Right kidney (tissue), 1 donor: ENCODE results near the gene CREBBP.
A peak's percentile ranks its signal among the peaks of the same experiment; 100 is the strongest.

ENCODE experiments used
- DNase-seq: peaks from one replicate; pipeline ENCODE4 v3.0.0-alpha.2; 2016

Gene CREBBP

DNA sequence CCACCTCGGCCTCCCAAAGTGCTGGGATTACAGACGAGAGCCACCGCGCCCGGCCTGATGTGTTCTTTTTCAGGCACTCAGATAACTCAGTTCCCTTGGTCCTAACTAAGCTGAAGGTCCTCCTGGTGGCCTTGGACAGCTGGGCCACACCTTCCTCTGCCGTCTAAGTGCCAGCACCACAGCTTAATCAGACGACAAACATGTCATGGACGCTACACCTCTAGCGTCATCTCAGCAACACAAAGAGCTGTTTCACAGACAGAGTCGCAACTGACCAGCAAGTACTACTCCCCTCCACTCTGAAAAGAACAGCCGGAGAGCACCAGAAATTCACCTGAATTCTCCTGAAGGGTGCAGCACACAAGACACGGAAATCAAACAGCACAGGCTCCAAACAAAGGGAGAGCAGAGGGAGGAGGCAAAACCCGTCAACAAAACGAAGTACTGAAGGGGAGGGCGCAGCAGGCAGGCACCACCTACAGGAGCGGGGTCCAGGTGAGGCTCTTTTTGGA, 167.6 kb downstream of the CREBBP start:
- DNase-seq = no peak

DNA sequence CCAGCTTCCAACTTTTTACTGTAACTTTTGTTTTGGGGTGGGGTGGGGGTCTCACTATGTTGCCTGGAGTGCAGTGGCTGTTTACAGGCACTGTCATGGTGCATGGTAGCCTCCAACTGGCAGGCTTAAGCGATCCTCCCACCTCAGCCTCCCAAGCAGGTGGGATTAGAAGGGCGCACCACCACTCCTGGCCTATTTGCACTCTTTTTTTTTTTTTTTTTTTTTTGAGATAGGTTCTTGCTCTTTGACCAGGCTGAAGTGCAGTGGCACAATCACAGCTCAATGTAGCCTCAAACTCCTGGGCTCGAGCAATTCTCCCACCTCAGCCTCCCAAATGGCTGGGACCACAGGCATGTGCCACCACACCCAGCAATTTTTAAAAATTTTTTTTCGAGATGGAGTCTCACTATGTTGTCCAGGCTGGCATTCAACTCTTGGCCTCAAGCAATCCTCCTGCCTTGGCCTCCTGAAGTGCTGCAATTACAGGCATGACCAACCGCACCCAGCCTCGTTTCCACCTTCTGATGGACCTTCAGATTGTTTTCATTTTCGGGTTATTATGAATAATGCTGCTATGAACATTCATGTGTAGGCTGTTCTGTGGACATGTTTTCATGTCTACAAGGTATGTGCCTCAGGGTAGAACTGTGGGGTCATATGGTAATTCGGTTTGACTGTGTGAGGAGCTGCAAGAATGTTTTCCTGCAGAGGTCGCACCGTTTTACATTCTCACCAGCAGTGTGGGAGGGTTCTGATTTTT, 174.1 kb downstream of the CREBBP start:
- no peak for DNase-seq

DNA sequence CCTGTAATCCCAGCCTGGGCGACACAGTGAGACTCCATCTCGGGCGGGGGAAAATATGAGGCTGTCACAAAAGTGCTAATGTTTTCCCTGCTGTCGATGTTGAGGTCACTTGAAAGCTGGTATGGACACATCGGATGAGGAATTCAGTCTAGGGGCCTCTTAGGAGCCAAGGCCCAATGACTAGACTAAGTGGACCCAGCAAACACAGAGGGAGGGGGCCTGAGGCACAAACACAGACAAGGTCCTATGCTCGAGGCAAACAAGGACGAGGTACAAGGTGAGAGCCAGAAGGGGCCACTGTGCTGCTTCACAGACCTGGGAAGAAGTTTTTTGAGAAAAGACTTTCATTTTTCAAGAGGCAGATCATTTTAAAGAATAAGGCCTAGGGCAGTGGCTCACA, 178.4 kb downstream of the CREBBP start:
- no peak for DNase-seq

DNA sequence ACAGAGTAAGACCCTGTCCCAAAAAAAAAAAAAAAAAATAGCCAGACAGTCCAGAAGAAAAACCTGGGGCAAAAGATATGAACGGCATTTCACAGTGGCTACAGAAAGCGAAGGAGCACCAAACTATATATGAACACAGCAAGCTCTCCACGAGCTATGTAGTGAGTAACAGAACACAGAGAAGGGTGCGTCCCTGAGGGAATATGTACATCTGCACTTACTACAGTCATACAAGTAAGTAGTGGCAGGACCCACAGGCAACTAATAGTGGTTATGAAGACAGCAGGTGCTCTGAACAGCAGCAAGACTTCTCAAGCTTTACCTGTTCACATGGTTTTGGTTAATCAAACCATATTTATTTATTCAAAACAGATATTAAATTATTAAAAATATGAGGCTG, 179.0 kb downstream of the CREBBP start:
- no peak for DNase-seq

DNA sequence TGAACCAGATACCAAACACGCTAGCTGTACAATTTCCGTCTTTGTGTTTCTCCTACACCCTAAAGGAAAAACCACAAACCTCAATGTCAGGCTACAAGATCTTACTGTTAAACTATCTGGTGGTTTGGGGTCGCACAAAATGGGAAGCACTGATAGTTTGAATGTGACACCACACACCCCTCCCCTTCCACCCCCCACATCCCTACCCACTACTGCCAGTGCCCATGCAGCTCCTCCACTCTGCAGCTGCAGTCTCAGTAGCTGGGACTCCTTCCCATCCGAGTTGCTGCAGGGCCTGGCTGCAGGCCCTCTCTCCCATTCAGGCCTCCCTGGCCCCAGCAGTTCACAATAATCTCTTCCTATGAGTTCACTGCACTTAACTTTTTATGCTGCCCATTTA, 181.6 kb downstream of the CREBBP start:
- DNase-seq = no peak

DNA sequence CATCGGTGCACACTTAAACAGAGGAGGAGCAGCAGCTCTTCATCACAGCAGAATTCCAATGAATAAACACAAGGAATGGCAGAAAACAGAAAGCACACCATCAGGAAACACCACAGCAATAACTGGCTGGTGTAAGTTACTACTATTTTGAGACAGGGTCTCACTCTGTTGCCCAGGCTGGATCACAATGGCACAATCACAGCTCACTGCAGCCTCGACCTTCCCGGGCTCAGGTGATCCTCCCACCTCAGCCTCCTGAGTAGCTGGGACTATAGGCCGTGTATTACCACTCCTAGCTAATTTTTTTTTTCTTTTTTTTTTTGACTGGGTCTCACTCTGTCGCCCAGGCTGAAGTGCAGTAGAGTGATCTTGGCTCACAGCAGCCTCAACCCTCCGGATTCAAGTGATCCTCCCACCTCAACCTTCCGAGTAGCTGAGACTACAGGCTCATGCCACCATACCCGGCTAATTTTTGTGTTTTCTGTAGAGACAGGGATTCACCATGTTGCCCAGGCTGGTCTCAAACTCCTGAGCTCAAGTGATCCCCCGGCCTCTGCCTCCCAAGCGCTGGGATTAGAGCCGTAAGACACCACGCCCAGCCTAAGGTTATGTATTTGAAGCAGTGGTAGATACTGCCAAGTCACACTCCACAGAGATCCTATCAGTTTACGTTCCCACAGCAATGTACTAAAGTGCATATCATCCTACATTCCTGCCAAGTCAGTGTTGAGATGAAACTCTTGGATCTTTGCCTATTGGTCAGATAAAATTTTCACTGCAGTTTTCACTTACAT, 183.9 kb downstream of the CREBBP start:
- DNase-seq = no peak

DNA sequence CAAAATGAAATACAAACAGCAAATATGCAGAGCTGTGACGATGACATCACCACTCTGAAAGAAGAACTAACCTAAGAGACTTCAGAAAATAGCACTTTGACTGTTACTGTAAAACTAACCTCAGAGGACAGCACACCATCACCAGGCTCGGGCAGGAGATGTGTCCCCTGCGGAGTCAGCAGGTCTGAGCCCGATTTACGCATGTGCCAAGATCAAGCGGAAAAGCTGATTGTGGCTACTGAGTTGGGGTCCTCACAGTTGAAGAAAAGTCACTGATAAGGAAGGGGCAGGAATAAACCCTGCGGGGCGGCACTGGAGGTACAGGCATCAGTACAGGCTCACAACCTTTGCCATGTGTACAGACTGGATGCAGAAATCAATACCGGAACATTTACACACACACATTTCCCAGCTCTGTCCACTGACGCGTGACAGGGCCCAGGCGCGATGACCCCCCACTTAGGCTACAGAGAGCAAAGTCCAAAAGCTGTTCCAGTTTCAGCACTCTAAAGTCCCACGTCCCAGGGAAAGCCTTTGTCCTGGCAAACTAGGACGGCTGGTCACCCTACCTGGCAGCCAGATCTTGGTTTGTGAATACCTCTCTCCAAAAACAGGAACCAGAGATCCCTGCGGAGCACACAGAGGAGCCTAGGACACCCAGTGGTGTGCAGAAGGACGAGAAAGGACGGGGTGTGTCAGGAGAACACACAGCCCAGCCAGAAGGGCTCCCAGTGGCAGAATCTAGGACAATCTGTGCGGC, 184.7 kb downstream of the CREBBP start:
- peak; percentile 20 for DNase-seq

DNA sequence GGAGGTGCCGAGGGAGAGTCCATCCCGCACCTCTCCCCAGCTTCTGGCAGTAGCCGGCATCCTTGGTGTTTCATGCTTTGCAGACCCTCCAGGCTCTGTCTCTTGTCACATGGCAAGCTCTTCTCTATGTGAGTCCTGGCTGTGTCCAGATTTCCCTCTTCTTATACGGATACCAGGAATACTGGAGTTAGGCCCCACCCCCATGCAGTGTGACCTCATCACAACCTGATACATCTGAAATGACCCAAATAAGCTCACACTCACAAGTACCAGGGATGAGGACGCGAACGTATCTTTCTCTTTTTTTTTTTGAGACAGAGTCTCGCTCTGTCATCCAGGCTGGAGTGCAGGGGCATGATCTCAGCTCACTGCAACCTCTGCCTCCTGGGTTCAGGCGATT, 186.5 kb downstream of the CREBBP start:
- DNase-seq = no peak

DNA sequence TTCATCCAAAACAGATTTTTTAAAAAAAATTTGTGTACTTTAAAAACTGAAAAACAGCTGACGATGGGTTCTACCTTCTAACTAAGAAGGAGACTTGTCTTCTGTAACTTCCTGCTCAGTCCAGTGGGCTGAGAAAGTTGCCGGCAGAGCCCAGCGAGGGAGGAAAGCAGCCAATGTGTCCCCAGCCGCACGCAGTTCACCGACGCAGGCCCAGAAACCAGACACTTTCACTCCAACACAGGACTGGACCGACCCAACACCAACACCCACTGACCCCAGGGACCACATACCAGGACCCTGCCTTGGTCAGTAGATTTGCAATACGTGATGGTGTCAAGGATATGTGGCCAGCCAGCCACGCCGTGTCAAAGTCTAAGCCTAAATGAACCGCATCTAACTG, 188.8 kb downstream of the CREBBP start:
- no peak for DNase-seq

DNA sequence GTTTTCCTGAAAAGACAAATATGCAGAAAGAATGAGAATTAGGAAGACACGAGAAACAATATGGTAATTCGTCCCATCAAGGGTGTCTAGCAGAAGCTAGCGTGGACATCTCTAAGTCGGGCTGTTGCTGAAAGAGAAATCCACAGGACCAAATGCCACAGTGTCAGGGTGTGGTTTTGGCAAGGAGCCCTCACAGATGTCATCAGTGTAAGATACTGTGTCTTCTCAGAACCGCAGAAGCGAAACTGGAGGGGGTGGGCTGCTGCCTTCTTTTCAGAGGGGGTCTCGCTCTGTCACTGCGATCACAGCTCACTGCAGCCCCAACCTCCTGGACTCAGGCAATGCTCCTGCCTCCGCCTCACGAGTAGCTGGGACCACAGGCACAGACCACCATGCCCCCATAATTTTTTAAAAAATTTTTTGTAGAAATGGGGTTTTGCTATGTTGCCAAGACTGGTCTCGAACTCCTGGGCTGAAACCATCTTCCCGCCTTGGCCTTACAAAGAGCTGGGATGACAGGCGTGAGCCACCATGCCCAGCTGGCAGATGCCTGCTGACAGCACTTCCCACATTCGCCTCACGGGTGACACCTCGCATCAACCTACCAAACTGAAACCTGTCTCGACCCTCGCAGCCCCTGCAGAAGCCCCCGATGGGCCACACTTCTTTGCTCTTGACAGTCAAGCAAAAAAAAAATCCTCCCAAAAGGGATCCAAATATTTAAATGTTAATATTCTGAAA, 189.4 kb downstream of the CREBBP start:
- no peak for DNase-seq

DNA sequence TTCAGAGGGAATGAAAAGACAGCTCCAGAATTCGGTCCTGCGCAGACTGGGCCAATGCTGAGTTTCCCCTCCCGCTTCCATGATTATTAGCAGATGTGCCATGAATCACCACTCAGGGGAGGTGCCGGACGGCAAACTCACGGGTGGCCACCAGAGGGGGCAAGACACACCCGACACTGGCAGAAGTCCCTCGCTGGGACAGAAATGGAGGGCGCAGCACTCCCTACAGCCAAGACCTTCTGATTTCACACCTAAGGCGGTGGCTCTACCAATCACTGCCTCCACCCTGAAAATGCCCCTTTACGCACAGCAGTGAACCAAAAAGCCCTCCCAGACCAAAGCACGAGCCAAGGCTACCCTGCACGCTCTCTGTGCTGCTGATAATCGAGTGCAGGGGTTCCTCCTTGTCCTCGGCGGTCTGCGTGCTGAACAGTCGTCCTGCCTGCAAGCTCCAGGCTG, 190.0 kb downstream of the CREBBP start:
- peak; percentile 72 for DNase-seq

DNA sequence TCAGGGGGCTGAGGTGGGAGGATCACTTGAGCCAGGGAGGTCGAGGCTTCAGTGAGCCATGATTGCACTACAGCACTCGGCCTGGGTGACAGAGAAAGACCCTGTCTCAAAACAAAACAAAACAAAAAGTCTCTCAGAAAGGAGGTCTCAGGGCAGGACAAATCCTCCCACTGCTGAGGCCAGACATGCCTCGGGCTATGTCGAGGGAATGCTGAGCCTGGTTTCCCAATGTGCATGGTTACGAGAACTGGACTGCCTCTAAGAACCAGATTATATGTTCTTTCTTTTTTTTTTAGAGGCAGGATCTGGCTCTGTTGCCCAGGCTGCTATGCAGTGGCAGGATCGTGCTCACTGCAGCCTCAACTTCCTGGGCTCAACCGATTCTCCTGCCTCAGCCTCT, 190.8 kb downstream of the CREBBP start:
- DNase-seq = no peak

DNA sequence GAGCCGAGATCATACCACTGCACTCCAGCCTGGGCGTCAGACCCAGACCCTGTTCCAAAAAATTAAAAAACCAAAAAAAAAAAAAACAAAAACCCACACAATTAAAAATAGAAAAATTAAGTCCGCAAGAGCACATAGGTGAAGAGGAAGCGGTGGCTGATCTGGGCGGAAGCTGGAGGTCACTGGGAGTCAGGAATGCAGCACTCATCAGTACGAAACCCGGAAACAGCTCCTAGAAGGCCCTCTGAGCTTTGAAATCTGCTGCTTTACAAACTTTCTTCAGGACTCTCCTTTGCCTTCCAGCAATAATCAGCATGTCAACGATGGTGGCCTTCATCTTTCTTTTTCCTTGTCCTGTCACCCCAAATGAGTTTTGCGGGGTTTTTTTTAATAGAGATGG, 192.7 kb downstream of the CREBBP start:
- DNase-seq = no peak

DNA sequence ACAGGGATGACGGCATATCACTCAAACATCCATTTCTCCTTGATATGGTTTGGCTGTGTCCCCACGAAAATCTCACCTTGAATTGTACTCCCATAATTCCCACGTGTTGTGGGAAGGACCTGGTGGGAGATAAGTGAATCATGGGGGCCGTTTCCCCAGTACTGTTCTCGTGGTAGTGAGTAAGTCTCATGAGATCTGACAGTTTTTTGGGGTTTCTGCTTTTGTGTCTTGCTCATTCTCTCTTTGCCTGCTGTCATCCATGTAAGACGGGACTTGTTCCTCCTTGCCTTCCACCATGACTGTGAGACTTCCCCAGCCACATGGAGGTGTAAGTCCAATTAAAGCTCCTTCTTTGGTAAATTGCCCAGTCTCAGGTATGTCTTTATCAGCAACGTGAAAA, 193.5 kb downstream of the CREBBP start:
- no peak for DNase-seq

DNA sequence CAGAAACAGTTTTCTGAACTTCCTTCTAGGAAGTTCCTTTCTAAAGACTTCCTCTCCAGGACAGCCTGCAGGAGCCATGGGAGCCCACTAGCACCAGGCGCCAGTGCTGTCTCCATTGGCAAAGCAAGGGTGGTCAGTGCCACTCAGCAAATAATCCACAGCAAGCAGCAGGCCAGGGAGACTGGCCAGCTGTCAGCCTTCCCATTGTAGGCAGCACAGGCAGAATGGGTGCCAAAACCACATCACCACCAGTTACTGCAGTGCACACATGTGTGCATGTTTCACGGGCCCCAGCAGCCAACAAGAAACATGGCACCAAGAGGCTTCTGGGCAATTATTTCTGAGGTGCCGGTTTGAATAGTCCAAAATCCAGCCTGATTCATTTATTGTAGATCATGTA, 199.3 kb downstream of the CREBBP start:
- no peak for DNase-seq

DNA sequence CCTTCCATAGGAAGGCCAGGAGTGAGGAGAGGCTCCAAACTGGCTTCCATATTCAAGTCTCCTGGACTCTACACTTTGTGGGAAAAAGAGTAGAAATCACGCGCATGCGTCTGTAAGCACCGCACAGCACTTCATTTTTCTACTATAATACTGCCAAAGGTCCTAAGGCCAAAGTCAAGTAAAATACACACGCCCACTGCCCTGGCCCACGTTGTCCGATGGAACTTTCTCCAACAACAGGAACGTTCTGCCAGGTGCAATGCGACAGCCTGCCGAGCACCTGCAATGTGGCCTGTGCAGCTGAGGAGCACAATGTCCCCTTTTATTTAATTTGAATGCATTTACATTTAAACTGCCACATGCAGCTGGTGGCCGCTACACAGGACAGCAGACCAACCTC, 202.5 kb downstream of the CREBBP start:
- no peak for DNase-seq

DNA sequence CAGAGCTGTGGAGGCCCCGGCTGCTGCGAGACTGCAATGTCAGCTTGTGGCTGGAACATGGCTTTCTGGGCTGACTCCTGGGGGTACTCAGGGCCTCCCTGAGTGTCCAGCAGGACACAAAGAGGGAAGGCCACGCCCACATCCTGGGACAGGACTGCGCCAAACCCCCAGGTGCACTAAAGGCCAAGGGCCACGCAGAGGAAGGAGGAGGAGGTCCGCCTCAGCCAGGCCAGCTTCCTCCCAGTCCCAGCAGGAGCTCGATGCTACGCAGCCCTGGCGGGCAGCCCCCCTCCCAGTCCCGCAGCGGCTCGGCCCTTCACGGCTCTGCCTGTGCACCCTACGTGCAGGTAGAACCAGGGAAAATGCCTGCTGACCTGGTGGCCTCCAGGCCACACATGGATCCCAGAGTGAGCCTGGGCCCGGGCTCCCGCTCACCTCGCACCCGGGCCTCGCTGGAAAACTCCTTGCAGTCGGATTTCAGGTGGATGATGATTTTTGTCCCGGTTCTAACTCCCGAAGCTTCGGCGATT, 204.8 kb downstream of the CREBBP start:
- DNase-seq = no peak
